IMR-90 (cell line): ENCODE results near the gene SELENOT. TPM values are rescaled to one million over a fixed set of nuclear protein-coding genes. Genes with fewer than 3 reads are reported as not detected.

Experiments
- ATAC-seq: fragments of 200-7000 bp; cut with Tn5 transposase; 2 replicates; pipeline ENCODE4 v1.9.1; 2020; ENCODE audit warnings: low read depth, mild to moderate bottlenecking, moderate library complexity
- BruUV-seq: library from RNA; stranded (reverse); fragments of 400-500 nt; replicated peaks from 2 replicates; lab custom pipeline; 2021; lab: Mats Ljungman, UMichigan
- CTCF ChIA-PET: fragments of 300-600 bp; formaldehyde crosslinking; extraction: SDS; loops from one replicate; lab custom pipeline; 2021; ENCODE audit warnings: antibody characterized with exemption; lab: Yijun Ruan, JAX
- POLR2A ChIA-PET: fragments of 300-600 bp; sonication (Branson Sonifier 250); formaldehyde crosslinking; loops from one replicate; lab custom pipeline; 2022; ENCODE audit warnings: antibody characterized with exemption; ENCODE audit not compliant: unreplicated experiment; lab: Charles Lee
- DNase-seq: peaks from one replicate; pipeline ENCODE4 v3.0.0; 2013
- H2AFZ ChIP-seq: replicated peaks from 2 replicates; pipeline ENCODE3; 2013; ENCODE audit warnings: low read length, mild to moderate bottlenecking; ENCODE audit not compliant: poor library complexity
- H2AK5ac ChIP-seq: 2 replicates; pipeline ENCODE4 v1.6.1; 2013; ENCODE audit warnings: low read depth, low read length, inconsistent platforms
- H2AK9ac ChIP-seq: replicated peaks from 2 replicates; pipeline ENCODE3; 2013; ENCODE audit warnings: mild to moderate bottlenecking, low read depth, low read length, moderate library complexity; ENCODE audit not compliant: poor library complexity
- H2BK120ac ChIP-seq: 2 replicates; pipeline ENCODE4 v1.6.1; 2013; ENCODE audit warnings: low read depth, low read length, inconsistent platforms
- H2BK15ac ChIP-seq: 3 replicates; pipeline ENCODE4 v1.6.1; 2013; ENCODE audit warnings: low read depth, low read length, inconsistent platforms
- H2BK20ac ChIP-seq: 2 replicates; pipeline ENCODE4 v1.6.1; 2013; ENCODE audit warnings: low read depth, mild to moderate bottlenecking, inconsistent platforms, low read length, moderate library complexity
- H2BK5ac ChIP-seq: 2 replicates; pipeline ENCODE4 v1.6.1; 2013; ENCODE audit warnings: mild to moderate bottlenecking, low read depth, low read length, inconsistent platforms; ENCODE audit not compliant: poor library complexity, severe bottlenecking
- H3K14ac ChIP-seq: replicated peaks from 2 replicates; pipeline ENCODE4 v1.6.1; 2013; ENCODE audit warnings: low read depth, low read length, inconsistent platforms
- H3K18ac ChIP-seq: 2 replicates; pipeline ENCODE4 v1.6.1; 2013; ENCODE audit warnings: low read depth, low read length, control low read depth
- H3K23ac ChIP-seq: 2 replicates; pipeline ENCODE4 v1.6.1; 2013; ENCODE audit warnings: low read depth, low read length, inconsistent platforms
- H3K27ac ChIP-seq: 2 replicates; pipeline ENCODE4 v1.5.1; 2013; ENCODE audit warnings: mild to moderate bottlenecking, control low read depth, low read length; ENCODE audit not compliant: insufficient read depth
- H3K27me3 ChIP-seq: 2 replicates; pipeline ENCODE4 v1.6.1; 2013; ENCODE audit warnings: low read length; ENCODE audit not compliant: control insufficient read depth, insufficient read depth
- H3K36me3 ChIP-seq: 2 replicates; pipeline ENCODE4 v1.6.1; 2013; ENCODE audit warnings: low read length, mixed read lengths; ENCODE audit not compliant: control insufficient read depth, insufficient read depth
- H3K4ac ChIP-seq: 2 replicates; pipeline ENCODE4 v1.6.1; 2013; ENCODE audit warnings: low read depth, low read length, inconsistent platforms
- H3K4me1 ChIP-seq: 2 replicates; pipeline ENCODE4 v1.6.1; 2013; ENCODE audit warnings: low read length, mixed read lengths; ENCODE audit not compliant: control insufficient read depth, insufficient read depth
- H3K4me2 ChIP-seq: 2 replicates; pipeline ENCODE4 v1.6.1; 2013; ENCODE audit warnings: low read depth, mild to moderate bottlenecking, control low read depth, low read length, moderate library complexity
- H3K4me3 ChIP-seq: 2 replicates; pipeline ENCODE4 v1.5.1; 2013; ENCODE audit warnings: low read depth, mild to moderate bottlenecking, control low read depth, low read length, moderate library complexity; ENCODE audit not compliant: insufficient read depth
- H3K56ac ChIP-seq: 2 replicates; pipeline ENCODE4 v1.6.1; 2013; ENCODE audit warnings: low read length, inconsistent platforms; ENCODE audit not compliant: insufficient read depth; ENCODE audit errors: extremely low read depth
- H3K79me1 ChIP-seq, 2 experiments: 2 replicates each; pipeline ENCODE4 v1.6.1; 2013; ENCODE audit warnings: low read length in 2 of 2, inconsistent platforms in 1 of 2, low read depth in 1 of 2
- H3K9ac ChIP-seq: 2 replicates; pipeline ENCODE4 v1.6.1; 2013; ENCODE audit warnings: low read depth, low read length, control low read depth
- H3K9me1 ChIP-seq: 2 replicates; pipeline ENCODE4 v1.6.1; 2013; ENCODE audit warnings: low read length, inconsistent platforms; ENCODE audit not compliant: insufficient read depth
- H3K9me3 ChIP-seq: 2 replicates; pipeline ENCODE4 v1.6.1; 2013; ENCODE audit warnings: low read length; ENCODE audit not compliant: control insufficient read depth, insufficient read depth
- H4K20me1 ChIP-seq: 2 replicates; pipeline ENCODE4 v1.6.1; 2013; ENCODE audit warnings: low read length, inconsistent platforms; ENCODE audit not compliant: insufficient read depth
- H4K5ac ChIP-seq: 2 replicates; pipeline ENCODE4 v1.6.1; 2013; ENCODE audit warnings: mild to moderate bottlenecking, low read depth, low read length, control low read depth
- H4K8ac ChIP-seq, 2 experiments: 2 replicates each; pipeline ENCODE4 v1.6.1; 2013; ENCODE audit warnings: low read depth in 2 of 2, low read length in 2 of 2, control low read depth in 1 of 2, inconsistent platforms in 1 of 2
- H4K91ac ChIP-seq: 2 replicates; pipeline ENCODE4 v1.6.1; 2013; ENCODE audit warnings: low read depth, low read length, inconsistent platforms; ENCODE audit not compliant: insufficient read depth
- BHLHE40 ChIP-seq: fragments of 150-350 bp; IDR thresholded peaks from 2 replicates; pipeline ENCODE4 v1.6.1; 2016; ENCODE audit warnings: mild to moderate bottlenecking, low read depth, low read length
- CHD1 ChIP-seq: IDR thresholded peaks from 2 replicates; pipeline ENCODE4 v1.6.1; 2012; ENCODE audit warnings: low read depth, low read length, improper control_type of control experiment
- NFE2L2 ChIP-seq: fragments of 150-350 bp; IDR thresholded peaks from 2 replicates; pipeline ENCODE4 v1.6.1; 2016; ENCODE audit warnings: low read depth, mild to moderate bottlenecking, low read length
- POLR2A ChIP-seq: IDR thresholded peaks from 2 replicates; pipeline ENCODE4 v1.6.1; 2012; ENCODE audit warnings: mild to moderate bottlenecking, low read depth, low read length
- RCOR1 ChIP-seq: IDR thresholded peaks from 2 replicates; pipeline ENCODE4 v1.6.1; 2012; ENCODE audit warnings: mild to moderate bottlenecking, low read length, improper control_type of control experiment; ENCODE audit not compliant: insufficient replicate concordance
- RFX5 ChIP-seq: IDR thresholded peaks from 2 replicates; pipeline ENCODE4 v1.8.0; 2012; ENCODE audit warnings: low read depth, mild to moderate bottlenecking, low read length, moderate library complexity
- SMC3 ChIP-seq: fragments of 150-350 bp; IDR thresholded peaks from 2 replicates; pipeline ENCODE4 v1.6.1; 2016; ENCODE audit warnings: low read depth, mild to moderate bottlenecking, antibody characterized with exemption, low read length, moderate library complexity
- WGBS, 2 experiments: methylation state at CpG; one replicate each; pipeline versions ENCODE4 v1.1.5 to v1.1.7; 2013; ENCODE audit warnings: missing lambda C conversion rate in 2 of 2; ENCODE audit not compliant: insufficient read length in 1 of 2; ENCODE audit errors: extremely low coverage in 2 of 2; 5-methylcytosine and 5-hydroxymethylcytosine counted together
- dilution Hi-C: fragments of 300-500 bp; cut with HindIII; formaldehyde crosslinking; loops from one replicate; pipeline ENCODE4 v1.14.3; 2018; ENCODE audit warnings: low sequenced_read_pairs; ENCODE audit not compliant: unreplicated experiment
- in situ Hi-C: fragments of 300-500 bp; cut with MboI; formaldehyde crosslinking; loops from 3 replicates; pipeline ENCODE4 v1.14.3; 2019; ENCODE audit warnings: low sequenced_read_pairs, inconsistent platforms, mixed read lengths
- intact Hi-C: fragments of 100-400 bp; cut with micrococcal nuclease; formaldehyde crosslinking; loops from 2 replicates; pipeline ENCODE4 v1.10.0; 2022
- polyA plus RNA-seq, 3 experiments: library from polyadenylated mRNA; depleted of rRNA; stranded (reverse); fragments of >200 nt; gene quantifications; 2 replicates each; pipeline ENCODE4 v1.2.3, GENCODE V29; 2012; ENCODE audit warnings: low replicate concordance in 1 of 3
- total RNA-seq: library from RNA; depleted of rRNA; stranded (reverse); fragments of >200 nt; gene quantifications from 2 replicates; pipeline ENCODE4 v1.2.3, GENCODE V29; 2012

SELENOT gene
- total and polyA plus RNA-seq, 2 of the 4 experiments (the other 2 are of a cell fraction), result 365 to 415 TPM

DNA sequence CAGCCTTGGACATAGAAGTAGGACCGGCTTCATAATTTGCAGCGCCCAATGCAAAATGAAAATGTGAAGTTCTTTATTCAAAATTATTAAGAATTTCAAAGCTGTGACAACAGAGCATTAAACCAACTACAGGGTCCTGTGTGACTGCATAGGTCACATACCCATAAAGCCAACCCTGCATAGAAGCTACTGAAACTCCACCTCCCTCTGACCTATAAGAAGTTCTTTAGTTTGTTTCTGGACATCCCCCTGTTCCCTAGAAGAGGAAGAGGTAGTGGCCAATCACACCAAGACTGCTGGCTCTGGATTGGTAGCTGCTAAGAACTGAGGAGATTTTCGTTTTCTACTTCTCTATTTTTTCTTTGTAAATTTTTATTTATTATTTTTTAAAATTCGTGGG is 9.0 kb upstream of the SELENOT start:
- Histone ChIP-seq H4K20me1 (no peaks in the 10 kb centered on the region), H4K5ac (no peak overlapping the region), H3K4ac (no peak overlapping the region), H3K36me3 (no peaks in the 10 kb centered on the region), H2BK120ac (no peak overlapping the region), H4K8ac (no peak overlapping the region), H2AK9ac (no peak overlapping the region), H3K4me3 (no peak overlapping the region), H2AK5ac (no peak overlapping the region), H3K56ac (no peak overlapping the region), H3K4me2 (no peak overlapping the region), H3K9me1 (no peaks in the 10 kb centered on the region; the same call in 1 of the 2 replicates), H2AFZ (no peak overlapping the region), H3K27ac (no peak overlapping the region), H3K27me3 (no peaks in the 10 kb centered on the region), H3K14ac (no peak overlapping the region), H2BK5ac (no peak overlapping the region), H3K9ac (no peak overlapping the region), H2BK15ac (no peak overlapping the region), H3K23ac (no peak overlapping the region), H3K4me1 (0 out of 2 replicates have a peak, but pooled peaks cover 2% of the 10 kb centered on the region), H3K18ac (no peak overlapping the region), H2BK20ac (no peak overlapping the region), H4K91ac (no peak overlapping the region), H3K9me3 (no peaks in the 10 kb centered on the region), H3K79me1 (peaks cover 19 to 25% of the 10 kb centered on the region in 2 experiments; a peak in 3 of 4 replicates)
- WGBS, 2 experiments, result no CpG with 5 or more reads among the region's 4 CpGs
- TF ChIP-seq CHD1, result no peak
- TF ChIP-seq SMC3, result no peak
- TF ChIP-seq RCOR1, result no peak
- TF ChIP-seq POLR2A, result no peak
- no peak for TF ChIP-seq RFX5
- no peak for TF ChIP-seq BHLHE40
- no peak for TF ChIP-seq NFE2L2
- ATAC-seq, result no peak
- dilution Hi-C loops (no loop called here), in situ Hi-C loops (no loop called here), intact Hi-C loops (no loop called here)
- BruUV-seq, result no TSS peak
- ChIA-PET POLR2A (no interaction called here), CTCF (no interaction called here)
- DNase-seq, result no peak
